Fibroblast of pulmonary artery (primary cell): Measurements from ENCODE around the gene PARD3.

Experiments used
- DNase-seq: peaks from one replicate; pipeline ENCODE4 v3.0.0-alpha.2; 2010; ENCODE audit warnings: low read depth
- H3K4me3 ChIP-seq: replicated peaks from 2 replicates; pipeline ENCODE4 v1.5.1; 2011; ENCODE audit warnings: low read depth, mild to moderate bottlenecking, control low read depth, low read length, moderate library complexity
- TF ChIP-seq, protein P1 (sequence below): IDR thresholded peaks from 2 replicates; pipeline ENCODE4 v1.5.1; 2011; ENCODE audit warnings: mild to moderate bottlenecking, control low read depth, low read length, inconsistent platforms; ENCODE audit errors: missing control alignments

The PARD3 gene

GRCh38 chr10:34251177-34251576, 563.9 kb downstream of the PARD3 start:
- DNase-seq: no peak
- TF ChIP-seq, protein P1, sequence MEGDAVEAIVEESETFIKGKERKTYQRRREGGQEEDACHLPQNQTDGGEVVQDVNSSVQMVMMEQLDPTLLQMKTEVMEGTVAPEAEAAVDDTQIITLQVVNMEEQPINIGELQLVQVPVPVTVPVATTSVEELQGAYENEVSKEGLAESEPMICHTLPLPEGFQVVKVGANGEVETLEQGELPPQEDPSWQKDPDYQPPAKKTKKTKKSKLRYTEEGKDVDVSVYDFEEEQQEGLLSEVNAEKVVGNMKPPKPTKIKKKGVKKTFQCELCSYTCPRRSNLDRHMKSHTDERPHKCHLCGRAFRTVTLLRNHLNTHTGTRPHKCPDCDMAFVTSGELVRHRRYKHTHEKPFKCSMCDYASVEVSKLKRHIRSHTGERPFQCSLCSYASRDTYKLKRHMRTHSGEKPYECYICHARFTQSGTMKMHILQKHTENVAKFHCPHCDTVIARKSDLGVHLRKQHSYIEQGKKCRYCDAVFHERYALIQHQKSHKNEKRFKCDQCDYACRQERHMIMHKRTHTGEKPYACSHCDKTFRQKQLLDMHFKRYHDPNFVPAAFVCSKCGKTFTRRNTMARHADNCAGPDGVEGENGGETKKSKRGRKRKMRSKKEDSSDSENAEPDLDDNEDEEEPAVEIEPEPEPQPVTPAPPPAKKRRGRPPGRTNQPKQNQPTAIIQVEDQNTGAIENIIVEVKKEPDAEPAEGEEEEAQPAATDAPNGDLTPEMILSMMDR: no peak
- no peak overlapping the region for H3K4me3 ChIP-seq

DNA sequence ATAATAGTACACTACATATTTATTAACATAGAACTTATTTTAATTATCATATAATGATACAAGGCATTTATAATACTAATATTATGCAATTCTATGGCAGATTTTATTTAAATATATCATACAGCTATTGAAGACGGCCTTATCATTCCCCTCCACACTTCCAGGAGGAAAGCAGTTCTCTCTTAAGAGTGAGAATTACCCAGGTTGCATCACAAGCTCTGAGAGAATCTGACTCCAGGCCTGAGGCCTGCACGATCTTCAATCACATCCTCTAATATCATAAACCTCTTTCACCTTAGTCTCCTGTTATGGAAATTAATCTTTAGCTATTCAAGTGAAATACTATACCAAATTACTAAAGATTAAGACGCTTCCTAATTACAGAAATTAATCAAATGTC, 564.4 kb downstream of the PARD3 start:
- H3K4me3 ChIP-seq: no peak overlapping the region
- TF ChIP-seq, protein P1: no peak
- DNase-seq: no peak

DNA sequence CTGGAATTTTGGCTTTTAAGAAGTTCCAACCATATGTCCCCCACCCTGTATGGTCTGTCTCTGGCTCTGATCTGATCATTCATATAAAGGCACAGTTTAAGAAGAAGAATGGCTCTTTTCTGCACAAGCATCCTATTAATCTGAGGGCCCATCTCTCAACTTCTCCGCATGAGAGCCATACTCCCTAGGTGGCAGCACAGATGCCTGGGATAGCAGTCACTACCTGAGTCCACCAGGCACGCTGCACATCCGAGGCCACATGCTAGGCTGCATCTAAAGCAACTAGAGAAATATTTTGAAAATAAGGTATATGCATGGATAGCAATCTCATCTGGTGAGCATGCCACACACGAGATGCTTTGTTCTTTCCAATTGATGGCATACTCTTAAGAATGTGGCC, 565.5 kb downstream of the PARD3 start:
- H3K4me3 ChIP-seq: no peak overlapping the region
- TF ChIP-seq, protein P1: no peak
- no peak for DNase-seq

- H3K4me3 ChIP-seq: no peak overlapping the region
- TF ChIP-seq, protein P1: no peak
- DNase-seq: no peak
These were observed 567.5 kb downstream of the PARD3 start for GRCh38 chr10:34247560-34247959.

DNA sequence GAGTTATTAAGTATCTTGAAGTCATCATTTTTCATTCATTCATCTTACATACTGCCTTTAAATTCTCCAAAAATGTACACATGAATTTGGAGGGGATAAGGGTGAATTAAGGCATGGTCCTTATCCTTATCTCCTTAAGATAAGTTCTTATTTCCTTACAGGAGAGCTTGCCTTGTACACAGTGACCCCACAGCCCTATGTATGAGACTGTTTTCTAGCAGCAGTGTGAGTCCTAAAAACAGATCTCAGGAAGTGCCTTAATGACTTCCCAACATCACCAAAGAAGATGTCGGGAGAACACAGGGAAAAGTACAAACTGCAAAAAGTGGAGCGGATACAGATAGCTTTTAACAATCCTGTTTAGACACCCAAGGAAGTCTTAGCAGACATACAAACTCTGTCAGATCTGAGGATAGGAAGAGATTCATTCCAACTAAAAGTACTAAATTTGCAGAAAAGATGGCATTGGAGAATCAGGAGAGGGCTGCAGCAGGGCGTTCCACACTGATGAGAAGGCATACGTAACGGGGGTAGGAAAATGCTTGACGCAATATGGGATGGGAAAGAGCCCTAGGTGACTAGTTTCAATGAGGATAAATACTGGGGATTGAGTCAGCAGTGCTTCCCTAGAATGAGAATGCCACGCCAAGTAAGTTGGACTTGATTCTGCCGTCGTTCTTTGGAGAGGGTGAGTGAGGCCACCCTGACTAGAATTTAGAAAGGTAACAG, 570.2 kb downstream of the PARD3 start:
- no peak for DNase-seq
- no peak overlapping the region for H3K4me3 ChIP-seq
- TF ChIP-seq, protein P1: no peak

GRCh38 chr10:34241226-34242000, 573.7 kb downstream of the PARD3 start:
- TF ChIP-seq, protein P1: no peak
- H3K4me3 ChIP-seq: no peak overlapping the region
- no peak for DNase-seq
